GM19467 (cell line): ENCODE measurements around the gene ZNF398.
"Not testable (repeated sequence)": the region's sequence is repeated elsewhere in the genome, so short reads cannot be mapped to it uniquely, and the experiment has no call there.

Source experiments
- ATAC-seq: cut with Tn5 transposase; IDR thresholded peaks from one replicate; pipeline ENCODE4 v1.9.1; 2021; ENCODE audit warnings: mild to moderate bottlenecking, moderate library complexity; ENCODE audit not compliant: unreplicated experiment

Gene ZNF398

DNA sequence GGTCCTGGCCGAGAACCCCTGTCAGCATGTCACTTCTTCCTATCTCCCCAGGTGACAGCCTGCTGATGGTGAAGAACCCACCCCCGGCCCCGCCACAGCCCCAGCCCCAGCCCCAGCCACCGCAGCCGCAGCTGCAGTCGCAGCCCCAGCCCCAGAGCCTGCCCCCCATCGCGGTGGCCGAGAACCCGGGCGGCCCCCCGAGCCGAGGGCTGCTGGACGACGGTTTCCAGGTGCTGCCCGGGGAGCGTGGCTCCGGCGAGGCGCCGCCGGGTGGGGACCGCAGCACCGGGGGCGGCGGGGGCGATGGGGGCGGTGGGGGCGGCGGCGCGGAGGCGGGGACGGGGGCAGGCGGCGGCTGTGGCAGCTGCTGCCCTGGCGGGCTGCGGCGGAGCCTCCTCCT is 76.5 kb downstream of the ZNF398 start:
- no peak for ATAC-seq

DNA sequence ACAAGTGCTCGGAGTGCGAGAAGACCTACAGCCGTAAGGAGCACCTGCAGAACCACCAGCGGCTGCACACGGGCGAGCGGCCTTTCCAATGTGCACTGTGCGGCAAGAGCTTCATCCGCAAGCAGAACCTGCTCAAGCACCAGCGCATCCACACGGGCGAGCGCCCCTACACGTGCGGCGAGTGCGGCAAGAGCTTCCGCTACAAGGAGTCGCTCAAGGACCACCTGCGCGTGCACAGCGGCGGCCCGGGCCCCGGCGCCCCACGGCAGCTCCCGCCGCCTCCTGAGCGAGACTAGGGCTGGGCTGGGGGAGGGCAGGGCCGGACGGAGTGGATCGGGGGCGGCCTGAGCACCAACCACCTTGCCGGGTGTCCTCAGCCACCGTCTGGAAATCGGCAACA is 77.1 kb downstream of the ZNF398 start:
- ATAC-seq, result no peak

DNA sequence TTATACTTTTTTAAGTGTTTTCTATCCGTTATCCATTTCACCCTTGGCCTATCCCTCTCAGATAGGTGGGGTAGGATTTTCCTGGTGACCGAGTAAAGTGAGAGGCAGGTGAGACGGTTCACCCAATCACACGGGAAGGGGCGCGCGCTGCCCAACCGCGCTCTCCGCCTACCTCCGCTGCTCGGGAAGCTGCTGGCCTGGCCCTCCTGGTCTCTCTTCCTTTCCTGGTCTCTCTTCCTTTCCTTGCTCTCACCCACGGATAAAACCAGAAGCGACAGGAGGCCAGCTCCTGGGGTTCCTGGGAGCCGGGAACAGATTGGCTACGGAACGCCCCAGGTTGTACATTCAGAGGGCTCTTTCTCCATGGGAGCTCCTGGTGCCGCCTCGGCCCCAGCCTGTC is 77.9 kb downstream of the ZNF398 start:
- ATAC-seq, result no peak

DNA sequence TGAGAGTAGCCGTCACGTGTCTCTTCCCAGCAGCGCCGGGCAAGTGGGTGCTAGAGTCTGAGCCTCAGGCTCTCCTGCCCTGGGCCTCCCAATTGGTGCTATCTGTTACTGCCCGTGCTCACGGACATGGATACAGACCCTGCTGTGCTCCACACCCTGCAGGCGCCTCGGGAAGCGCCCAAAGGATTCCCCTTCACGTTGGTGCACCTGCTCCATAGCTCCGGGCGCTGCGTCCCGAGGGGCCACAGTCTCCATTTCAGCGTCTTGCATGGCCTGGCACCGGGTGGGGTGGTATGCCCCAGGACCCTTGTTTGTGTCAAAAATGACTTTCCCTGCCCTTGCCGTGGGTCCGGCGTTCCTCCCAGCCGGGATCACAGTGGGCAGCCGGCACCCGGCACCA is 78.4 kb downstream of the ZNF398 start:
- ATAC-seq, result no peak

DNA sequence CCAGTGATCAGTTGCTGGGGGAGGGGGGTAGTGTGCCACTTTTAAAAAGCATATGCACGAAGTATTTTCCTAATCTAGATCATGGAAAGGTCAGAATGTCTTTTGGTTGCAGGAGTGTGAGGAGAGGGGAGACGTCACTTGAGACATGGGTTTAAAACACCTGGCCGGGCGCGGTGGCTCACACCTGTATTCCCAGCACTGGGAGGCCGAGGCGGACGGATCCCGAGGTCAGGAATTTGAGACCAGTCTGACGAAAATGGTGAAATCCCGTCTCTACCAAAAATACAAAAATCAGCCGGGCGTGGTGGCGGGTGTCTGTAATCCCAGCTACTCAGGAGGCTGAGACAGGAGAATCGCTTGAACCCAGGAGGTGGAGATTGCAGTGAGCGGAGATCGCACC is 79.1 kb downstream of the ZNF398 start:
- not testable (repeated sequence) for ATAC-seq

DNA sequence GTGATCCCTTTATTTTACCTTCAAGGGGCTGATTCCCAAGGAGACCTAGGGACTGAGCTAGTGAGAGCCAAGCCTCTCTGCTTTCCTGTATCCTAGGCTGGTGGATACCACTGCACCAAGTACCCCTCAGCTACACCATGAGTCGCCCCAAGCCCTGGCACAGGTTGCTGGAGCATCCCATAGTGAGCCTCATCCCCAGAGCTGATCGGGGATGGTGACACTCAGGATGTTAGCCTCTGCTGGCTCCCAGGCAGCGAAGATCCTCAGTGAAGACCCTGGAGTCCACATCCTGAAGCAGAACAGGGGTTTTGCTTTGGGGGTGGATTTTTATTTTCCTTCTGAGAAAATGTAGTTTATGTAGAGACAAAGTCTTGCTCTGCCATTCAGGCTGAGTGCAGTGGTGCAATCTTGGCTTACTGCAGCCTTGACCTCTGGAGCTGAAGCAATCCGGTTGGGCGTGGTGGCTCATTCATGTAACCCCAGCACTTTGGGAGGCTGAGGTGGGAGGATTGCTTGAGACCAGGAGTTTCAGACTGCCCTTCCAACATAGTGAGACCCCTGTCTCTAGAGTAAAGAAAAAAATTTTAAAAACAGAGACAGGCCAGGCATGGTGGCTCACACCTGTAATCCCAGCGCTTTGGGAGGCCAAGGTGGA is 79.7 kb downstream of the ZNF398 start:
- no peak for ATAC-seq

DNA sequence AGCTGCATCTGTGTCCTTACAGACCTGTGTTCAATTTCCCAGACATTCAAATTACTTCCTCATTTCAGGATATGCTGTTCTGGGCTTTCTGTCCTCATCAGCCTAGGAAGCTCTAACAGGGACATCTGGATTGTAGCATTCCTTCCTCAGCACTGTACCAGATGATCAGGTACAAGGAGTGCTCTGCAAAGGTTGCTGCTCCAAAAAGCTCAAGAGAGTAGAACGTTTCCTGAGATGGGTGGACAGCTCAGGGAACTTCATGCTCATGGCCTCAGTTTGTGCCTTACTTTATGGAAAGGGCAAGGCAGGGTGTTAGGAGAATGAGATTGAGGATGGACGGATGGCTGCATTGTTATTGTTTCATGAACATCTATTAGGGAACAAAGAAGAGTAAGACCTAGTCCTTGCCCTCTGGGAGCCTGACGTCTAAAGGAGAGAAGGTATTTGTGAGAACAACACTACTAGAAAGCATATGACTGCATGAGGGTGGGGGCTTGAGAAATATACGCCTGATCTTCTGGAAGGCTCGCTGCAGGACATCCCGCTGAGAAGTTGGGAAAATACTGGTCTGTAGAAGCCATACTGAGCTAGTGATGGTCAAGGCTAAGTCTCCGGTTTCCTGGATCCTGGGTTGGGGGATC is 81.7 kb downstream of the ZNF398 start:
- ATAC-seq, result no peak

DNA sequence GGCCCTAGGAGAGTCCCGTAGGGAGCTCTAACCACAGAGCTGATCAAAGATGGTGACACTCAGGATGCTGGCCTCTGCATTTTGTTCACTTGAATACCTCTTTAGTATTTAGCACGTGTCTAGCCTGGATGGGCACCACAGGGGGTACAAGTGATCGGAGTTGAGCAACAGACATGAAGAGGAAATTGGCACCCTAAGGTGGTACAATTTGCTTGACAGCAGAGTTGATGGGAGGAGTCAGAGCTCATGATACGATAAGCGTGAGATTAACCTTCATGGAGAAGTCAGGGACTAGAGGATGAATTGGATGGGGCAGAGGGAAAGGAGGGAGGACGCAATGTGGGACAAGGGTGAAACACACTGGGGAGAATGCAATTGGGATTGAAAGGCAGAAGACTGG is 82.3 kb downstream of the ZNF398 start:
- no peak for ATAC-seq

DNA sequence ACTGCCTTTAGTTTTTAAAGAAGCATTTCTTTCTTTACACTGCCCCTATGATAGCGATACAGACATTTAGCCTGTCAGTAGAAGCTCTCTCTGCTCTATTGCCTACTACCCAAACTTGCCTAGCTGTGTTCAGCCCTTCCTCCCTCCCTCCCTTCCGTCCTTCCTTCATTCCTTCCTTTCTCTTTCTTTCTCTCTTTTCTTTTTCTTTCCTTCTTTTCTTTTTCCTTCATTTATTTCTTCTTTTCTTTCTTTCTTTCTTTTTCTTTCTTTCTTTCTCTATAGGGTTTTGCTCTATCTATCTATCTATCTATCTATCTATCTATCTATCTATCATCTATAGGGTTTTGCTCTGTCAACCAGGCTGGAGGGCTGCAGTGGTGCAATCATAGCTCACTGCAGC is 85.1 kb downstream of the ZNF398 start:
- ATAC-seq, result no peak
